HTERT RPE-1 (cell line): ENCODE data around the gene ACOX3.
"Not testable (repeated sequence)": the region's sequence is repeated elsewhere in the genome, so short reads cannot be mapped to it uniquely, and the experiment has no call there.

ENCODE experiments used
- in situ Hi-C: fragments of 300-500 bp; cut with MboI; formaldehyde crosslinking; loops from 4 replicates; pipeline ENCODE4 v1.14.3; 2020; ENCODE audit warnings: low sequenced_read_pairs

The ACOX3 gene

DNA sequence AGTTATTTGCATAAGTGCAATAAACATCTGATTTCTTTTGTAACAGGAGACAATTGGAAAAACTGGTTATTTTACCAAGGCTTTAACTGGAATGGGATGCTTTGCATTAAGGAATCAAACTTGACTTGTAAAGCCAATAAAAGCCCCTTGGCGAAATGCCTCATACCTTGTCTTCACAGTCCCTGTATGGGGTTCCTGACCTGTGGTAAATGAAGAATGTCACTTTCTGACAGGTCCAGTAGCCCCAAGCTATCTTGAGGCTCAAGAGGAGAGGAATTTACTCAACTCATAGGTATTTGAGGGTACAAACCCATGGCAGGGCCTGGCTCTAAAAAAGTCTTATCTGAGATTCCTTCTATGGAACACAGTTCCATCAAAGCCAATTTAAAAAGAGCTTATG lies 78.0 kb downstream of the ACOX3 start:
- in situ Hi-C loops = no loop called here

DNA sequence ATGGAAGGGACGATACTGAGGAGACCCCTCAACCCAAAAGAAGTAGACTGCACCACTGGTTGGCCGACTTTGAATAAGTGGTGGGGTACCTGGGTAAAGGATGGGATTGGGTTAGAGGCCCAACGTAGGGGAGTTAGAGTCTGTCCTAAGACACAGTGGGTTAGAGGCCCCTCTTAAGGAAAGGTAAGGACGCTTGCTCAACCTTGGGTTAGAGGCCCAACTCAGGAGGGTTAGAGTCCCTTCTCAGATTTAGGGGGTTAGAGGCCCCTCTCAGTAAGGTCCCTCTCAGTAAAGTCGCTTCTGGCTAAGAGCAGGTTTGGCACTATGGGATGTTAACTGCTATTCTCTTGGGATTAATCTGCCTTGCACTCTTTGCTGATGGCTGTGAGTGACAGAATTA lies 81.3 kb downstream of the ACOX3 start:
- in situ Hi-C loops = no loop called here

DNA sequence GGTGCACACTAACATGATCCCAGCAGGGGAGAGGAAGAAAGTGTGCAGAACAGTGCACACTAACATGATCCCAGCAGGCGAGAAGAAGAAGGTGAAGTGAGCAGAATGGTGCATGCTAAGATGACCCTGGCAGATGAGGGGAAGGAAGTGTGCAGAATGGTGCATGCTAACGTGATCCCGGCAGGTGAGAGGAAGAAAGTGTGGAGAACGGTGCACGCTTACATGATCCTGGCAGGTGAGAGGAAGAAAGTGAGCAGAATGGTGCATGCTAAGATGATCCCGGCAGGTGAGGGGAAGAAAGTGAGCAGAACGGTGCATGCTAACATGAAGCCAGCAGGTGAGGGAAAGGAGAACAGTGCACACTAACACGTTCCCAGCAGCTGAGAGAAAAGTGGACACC lies 83.7 kb downstream of the ACOX3 start:
- in situ Hi-C loops = no loop called here

DNA sequence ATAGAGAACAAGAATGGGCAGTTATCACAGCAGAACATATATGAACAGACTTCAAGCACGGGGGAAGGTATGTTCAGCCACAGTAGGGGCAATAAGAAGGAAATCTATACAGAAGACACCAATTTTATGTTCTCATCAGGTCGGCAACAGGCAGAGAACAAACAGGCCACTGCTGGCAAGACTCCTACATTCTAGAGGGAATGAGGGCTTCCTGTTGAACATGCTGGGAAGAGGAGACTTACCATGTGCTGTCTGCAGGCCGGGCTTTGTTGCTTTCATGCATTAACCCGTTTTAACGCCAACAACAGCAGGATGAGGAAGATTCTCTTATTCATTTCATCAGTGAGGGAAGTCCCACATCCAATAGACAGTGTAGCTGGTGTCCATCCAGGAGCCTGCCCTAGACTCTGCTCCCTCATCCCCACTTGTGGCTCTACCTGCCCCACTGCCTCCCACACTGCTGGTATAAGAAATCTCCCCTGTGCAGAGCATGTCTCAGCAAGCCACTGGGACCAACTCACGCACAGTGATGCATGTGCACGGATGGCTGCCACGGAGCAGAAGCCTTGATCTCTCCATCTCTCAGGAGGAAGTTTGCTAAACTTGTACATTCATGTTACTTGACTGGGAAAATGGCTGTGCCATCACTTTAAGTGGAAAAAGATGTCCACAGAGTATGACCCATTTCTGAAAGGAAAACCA lies 84.5 kb downstream of the ACOX3 start:
- in situ Hi-C loops = no loop called here

DNA sequence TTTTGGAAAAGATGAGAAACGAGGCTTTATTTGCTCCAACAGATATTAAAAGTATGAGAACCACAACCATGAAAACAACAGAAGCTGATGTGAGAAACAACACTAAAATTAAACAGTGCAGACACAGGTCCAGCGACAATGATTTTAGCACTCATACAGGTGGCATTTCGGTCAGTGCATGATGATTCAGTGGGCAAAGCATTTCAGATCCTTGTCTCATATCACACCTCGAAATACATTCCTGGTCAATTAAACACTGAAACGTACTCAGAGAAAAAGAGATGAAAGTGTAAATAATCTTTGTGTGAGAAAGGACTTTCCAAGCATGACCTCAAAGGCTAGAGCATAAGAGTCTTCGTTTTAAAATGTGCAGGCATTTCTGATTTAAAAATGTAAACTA lies 85.2 kb downstream of the ACOX3 start:
- in situ Hi-C loops = no loop called here

DNA sequence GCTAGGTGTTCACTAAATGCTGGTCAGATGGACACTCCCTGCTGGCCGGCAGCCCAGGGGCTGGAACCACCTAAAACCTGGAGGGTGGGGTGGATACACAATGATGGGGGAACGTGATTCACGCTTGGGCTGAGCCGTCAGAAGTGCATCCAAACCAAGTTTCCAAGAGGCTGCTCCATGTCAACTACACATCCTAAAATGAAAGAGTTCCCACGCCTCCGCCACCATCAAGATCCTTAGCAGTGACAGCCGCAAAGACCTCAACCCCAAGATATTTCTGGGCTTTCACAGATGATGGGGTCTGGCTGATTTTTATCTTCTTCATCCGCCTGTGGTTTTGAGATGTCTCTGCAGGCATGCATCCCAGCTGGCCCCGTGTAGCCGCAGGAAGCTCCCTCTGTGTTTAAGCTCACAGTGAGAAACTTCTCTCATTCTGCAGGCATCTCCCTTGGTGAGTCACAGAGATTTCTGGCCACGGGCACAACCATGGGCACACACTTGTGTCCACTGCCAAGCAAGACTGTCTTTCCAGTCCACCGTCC lies 86.5 kb downstream of the ACOX3 start:
- in situ Hi-C loops = no loop called here

DNA sequence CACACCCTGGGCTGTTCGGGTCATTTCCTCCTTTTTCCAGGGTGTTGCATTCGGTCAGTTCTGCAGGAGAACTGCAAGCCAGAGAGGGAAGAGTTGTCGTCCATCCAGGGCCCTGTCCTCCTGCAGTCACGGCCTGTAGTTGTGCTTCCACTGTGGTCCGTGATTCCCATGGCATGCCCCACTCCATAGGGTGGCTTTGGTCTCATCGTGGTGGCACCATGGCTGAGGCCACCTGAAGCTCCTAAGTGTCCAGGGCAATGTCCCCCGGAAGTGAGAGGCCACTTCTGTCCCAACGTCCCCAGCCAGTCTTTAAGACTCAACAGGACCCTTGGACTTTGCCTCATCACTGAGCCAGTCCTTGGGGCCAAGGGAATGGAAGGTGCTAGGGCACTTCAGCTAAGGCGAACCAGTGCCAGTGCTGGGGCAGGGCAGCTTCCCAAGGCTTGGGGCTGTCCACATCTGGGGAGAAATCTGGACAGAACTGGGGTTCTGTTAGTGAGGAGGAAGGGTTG lies 87.3 kb downstream of the ACOX3 start:
- in situ Hi-C loops = no loop called here

DNA sequence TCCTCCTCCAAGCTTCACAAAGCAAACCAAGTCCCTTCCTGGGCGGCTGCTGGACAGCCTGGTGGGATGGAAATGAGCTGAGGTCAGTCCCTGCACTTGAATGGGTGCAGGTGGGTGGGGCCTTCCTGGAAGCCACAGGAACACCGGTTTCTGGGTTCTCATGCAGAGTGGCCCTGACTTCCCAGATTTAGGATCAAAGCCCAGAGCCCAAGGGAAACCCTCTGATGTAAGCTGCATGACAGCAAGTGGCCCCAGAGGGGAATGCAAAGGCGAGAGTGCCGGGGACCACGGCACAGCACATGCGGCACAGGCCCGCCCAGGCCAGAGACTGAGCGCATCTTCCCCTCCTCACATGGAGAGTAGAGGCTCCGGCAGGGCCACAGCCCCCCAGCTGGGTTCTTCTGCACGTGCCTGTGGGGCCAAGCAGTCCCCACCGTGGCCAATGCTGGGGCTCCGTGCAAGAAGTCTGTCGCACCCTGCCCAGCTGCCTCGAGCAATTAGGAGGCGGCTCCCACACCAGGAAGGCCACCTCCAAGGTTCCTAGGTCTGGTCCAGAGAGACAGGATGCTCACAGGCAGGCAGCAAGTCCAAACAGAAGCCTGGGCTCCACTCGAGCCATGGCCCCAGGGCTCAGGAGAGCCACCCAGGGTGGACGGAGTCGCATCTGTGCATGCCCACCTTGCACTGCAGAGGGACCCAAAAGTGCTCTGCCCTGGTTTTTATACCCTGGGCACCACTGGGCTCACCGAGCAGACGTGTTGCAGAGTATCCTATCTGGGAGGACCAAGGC lies 88.0 kb downstream of the ACOX3 start:
- in situ Hi-C loops = no loop called here

DNA sequence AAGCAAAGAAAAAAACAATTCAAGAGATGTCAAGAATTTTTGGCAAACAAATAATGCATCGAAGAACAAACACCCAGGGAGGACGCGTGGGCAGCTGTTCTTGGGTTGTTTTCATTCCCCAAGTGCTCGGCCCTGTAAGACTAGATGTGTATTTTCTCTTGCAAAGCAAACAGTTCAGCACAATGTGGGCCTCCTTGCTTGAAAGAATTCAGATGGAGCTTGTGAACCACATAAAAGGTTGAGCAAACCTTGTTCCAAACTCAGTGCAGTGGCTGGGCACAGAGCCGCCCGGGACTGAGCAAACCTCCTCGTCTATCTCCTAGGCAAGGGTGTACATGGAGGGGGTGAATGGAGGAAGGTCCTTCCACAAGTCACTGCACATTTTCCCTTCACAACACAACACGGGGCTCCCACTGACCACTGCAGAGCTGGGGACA lies 88.6 kb downstream of the ACOX3 start:
- in situ Hi-C loops = no loop called here

DNA sequence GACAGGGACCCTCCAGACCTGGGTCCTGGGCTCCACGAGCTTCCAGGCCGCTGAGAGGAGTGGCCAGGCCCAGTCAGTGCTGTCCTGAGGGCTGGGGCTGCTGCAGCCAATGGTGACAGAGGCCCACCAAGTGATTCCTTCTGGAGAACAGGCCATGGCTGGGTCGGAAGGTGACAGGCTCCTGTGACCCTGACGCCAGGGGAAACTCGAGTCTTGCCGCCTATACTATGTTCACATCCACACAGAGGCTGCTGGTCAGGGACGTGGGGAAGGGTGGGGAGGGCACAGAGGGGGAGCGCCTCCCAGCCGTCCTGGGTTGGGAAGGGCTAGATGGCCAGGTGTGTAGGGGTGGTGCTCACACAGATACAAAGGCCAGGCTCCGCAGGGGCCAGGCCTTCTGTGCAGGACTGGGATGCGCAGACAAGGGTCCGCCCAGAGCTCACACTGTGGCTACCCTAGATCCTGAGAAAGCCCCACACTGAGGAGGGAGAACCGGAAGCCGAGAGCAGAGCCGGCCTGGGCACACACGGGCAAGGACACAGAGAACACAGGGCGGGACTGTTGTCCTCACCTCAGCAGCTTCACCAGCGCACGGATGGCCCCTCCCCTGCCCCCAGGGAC lies 89.6 kb downstream of the ACOX3 start:
- in situ Hi-C loops = no loop called here

DNA sequence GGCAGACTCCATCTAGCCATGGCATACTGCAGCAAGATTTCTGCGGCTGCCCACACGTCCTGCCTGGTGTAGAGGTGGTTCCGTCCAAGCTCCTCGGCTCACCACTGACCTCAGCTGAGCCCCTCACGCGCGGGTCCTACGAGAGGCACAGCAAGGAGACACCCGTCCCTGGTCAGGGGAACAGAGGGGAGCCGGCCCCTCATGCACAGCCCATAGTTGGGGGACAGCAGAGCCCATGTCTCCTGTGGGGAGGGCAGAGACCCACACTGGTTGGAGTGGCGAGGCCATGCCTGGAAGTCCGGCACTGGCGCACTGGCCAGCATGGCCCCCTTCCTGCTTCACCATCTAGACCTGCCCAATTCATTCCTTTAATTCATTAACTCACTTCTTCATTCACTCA lies 90.2 kb downstream of the ACOX3 start:
- in situ Hi-C loops = no loop called here

DNA sequence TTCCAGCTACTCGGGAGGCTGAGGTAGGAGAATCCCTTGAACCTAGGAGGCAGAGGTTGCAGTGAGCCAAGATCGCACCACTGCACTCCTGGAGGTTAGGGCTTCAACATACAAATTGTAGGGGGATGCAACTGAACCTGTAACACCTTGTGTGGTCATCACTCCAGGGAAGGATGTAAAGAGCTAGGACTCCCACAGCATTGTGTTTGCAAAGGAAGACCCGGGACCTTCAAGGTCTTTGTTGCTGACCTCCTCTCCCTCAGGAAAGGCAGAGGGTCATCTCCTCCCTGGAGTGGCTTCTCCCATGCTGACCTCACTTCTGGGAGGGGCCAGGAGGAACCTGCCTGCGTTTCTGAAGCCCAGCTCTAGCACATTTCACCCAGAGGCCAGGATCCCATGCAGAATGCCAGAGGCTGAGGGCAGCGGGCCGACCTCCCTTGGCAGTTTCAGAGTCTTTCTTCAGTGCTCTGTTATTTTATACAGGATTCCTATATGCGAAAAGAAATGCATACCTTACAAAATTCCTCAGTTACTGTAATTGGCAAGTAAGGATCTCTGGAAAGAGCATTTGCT lies 90.8 kb downstream of the ACOX3 start:
- in situ Hi-C loops = no loop called here

DNA sequence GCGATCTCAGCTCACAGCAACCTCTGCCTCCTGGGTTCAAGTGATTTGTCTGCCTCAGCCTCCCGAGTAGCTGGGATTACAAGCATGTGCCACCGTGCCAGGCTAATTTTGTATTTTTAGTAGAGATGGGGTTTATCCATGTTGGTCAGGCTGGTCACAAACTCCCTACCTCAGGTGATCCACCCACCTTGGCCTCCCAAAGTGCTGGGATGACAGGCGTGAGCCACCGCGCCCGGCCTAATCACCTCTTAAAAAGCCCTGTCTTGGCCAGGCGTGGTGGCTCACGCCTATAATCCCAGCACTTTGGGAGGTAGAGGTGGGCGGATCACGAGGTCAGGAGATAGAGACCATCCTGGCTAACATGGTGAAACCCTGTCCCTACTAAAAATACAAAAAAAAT lies 91.3 kb downstream of the ACOX3 start:
- in situ Hi-C loops = not testable (repeated sequence)

DNA sequence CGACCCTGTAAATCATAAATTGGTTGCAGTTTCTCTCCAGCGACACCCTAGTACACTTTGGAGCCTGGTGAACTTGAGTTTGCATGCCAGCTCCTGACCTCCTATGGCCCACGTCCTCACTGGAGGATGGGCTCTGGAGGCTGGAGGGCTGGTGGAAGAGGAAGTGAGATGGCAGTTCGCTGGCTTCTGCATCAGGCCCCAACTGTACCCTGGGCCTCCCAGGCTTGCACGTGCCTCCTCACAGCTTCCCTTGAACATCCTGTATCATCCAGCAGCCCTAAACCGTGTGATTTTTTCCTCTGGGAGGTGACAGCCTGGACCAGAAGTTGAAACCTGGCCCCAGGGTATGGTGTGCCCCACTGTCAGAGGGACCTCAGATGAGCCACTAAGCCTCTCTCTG lies 92.5 kb downstream of the ACOX3 start:
- in situ Hi-C loops = no loop called here

DNA sequence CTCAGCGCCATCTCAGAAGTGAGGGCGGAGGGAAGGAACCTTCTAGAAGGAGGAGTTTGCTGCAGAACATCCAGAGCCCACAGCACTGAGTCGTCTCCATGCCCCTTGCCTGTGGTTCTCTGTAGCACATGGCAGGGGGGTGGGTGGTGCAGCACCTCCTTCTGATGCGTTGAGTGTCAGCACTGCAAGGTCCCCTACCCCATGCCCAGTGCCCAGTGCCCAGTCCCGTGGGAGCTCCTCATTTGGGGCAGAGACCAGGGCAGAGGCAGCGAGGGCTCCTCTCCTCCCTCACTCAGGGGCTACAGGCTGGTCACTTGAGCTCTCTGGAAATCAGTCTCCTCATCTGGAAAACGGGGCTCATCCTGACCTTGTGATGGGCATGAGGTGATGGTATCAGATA lies 92.9 kb downstream of the ACOX3 start:
- in situ Hi-C loops = no loop called here

DNA sequence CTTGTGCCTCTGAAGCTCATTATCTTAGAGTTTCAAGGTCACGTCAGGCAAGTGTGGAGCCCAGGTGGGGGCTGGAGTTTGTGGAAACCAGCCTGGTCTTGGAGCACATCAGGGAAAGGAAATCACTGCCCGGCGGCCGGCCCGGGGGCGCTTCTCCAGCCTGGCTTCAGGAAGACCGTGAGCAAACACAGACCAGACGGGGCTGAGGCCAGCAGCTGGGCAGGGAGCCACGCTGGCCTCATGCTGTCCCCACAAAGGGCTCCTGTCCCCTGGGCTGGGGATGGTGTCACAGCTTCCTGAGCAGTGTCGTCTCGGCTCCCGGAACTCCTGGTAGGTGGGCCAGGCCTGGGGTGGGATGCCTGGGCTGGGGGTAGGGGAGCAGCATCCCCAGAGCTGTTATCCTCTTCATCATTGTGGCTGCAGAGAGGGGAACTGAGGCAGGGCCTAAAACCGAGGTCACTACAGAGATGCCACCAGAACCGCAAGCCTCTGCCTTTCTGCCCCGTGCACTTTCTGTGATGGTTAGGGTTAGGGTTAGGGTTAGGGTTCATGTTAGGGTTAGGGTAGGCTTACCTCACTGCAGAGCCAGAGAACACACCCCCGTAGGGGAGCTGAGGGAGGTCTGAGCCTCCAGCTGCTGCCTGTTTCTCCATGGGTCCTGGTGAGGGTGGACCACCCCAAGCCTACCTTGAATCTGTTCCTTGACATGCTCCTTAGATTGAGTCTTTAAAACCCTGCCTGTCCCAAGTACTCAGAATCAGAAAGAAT lies 93.5 kb downstream of the ACOX3 start:
- in situ Hi-C loops = no loop called here

DNA sequence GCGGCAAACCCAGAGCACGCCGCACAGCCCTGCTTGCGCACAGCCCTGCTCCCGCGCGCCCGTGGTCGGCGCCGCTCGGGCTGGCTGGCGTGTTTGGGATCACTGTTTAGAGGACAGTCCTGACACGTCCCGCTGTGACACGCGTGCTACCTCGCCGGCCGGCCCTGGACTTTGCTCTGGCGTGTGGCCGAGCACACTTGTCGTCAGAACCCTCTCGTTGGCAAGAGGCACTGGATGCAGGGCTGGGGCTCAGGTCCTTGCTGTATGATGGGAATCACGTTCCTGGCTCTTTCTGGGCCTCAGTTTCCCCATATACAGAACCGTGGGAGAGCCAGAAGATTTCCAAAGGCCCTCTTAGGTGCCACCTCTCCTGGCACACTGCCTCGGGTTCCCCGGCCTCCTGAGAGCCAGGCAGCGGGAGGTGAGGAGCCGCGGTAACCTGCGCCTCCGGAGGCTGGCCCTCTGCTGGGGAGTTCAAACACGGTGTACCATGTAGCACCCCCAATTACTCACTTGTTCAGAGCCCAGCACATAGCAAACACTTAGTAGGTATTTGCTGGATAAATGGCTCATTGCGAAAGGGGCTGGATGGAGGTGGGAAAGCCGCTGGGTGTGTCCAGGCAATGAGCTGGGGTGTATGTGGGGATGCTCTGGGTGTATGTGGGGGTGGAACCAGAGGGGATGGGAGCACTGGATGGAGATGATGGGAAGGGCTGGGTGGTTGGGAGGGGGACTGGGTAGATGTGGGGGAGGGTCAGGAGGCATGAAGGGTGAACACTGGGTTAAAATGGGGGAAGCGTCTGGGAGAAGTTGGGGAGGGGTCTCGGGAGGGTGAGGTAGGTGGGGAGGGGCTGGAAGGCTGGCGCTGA lies 94.3 kb downstream of the ACOX3 start:
- in situ Hi-C loops = no loop called here

DNA sequence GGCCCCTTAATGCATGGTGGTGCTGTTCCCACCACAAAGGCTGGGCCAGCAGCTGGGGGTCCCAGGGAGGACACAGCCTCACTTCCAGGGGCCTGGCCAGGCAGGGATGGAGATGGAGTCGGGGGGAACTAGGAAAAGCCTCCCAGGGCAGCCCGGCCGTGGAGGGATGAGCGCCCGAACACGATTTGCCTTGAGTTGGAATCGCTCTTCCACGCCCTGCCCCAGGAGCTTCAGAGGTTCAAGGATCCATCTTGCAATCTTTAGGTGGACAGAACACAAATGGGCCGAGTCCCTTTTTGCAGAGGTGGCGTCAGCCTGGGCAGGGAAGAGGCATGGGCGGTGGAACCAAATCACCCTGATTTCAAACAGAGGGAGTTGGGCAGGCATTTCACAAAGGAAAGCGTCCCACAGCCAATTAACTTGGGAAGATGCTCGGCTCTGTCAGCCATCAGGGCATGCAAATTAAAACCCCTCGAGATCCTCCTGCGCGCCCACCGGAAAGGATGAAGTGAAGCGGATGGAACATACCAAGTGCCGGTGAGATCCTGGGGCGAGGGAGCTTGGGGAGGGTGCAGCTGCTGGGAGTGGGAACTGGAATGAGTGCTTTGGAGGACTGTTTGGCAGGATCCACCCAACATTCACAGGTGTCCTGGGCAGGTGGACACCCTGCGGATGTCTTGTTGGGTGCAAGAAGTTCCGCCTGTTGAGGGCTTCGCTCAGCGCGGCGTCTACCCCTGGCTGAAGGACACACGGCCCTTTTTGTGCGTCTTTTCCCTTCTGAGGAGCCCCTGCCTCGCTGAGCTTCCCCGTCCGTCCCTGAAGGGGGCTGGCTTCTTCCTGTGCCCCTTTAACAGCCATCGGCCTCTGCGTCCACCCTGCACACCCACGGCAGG lies 95.2 kb downstream of the ACOX3 start:
- in situ Hi-C loops = no loop called here

DNA sequence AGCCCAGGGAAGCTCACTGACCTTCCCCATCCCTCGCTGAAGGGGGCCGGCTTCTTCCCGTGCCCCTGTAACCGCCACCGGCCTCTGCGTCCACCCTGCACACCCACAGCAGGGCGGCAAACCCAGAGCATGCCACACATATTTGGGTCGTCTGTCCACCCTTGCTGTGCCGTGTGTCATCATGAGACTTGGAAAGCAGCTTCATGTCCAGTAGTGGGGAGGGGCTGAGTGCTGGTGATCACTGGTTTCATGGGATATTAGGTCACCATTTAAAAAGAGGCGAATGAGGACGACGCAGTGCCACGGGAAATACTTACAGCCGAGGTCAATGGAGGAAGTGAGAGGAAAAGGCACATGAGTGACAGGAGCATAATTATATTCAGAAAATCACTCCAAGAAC lies 96.1 kb downstream of the ACOX3 start:
- in situ Hi-C loops = no loop called here
